Astrocyte (in vitro differentiated cells and primary cell): ENCODE results near the gene GPR153. TPM values are rescaled to one million over a fixed set of nuclear protein-coding genes. Genes with fewer than 3 reads are reported as not detected.

Experiments
- DNase-seq: peaks from one replicate; pipeline ENCODE4 v3.0.0-alpha.2; 2010; ENCODE audit warnings: low read depth
- FAIRE-seq: peaks from 2 replicates; lab custom pipeline; 2011; peaks lifted over from hg19 to GRCh38; lab: Jason Lieb, UNC
- H2AFZ ChIP-seq: 2 replicates; pipeline ENCODE4 v1.6.0; 2012; ENCODE audit warnings: low read depth, low read length, inconsistent platforms
- H3K27ac ChIP-seq: 2 replicates; pipeline ENCODE4 v1.5.1; 2011; ENCODE audit warnings: low read depth, low read length, inconsistent platforms
- H3K27me3 ChIP-seq: 2 replicates; pipeline ENCODE4 v1.6.0; 2011; ENCODE audit warnings: low read length, inconsistent platforms; ENCODE audit not compliant: insufficient read depth
- H3K36me3 ChIP-seq: 2 replicates; pipeline ENCODE4 v1.5.1; 2011; ENCODE audit warnings: low read length, inconsistent platforms; ENCODE audit not compliant: insufficient read depth
- H3K4me1 ChIP-seq: 2 replicates; pipeline ENCODE4 v1.5.1; 2011; ENCODE audit warnings: low read length, inconsistent platforms; ENCODE audit not compliant: insufficient read depth
- H3K4me2 ChIP-seq: 2 replicates; pipeline ENCODE4 v1.6.0; 2012; ENCODE audit warnings: low read length, inconsistent platforms
- H3K4me3 ChIP-seq: 2 replicates; pipeline ENCODE4 v1.5.1; 2011; ENCODE audit warnings: low read depth, mild to moderate bottlenecking, low read length, inconsistent platforms; ENCODE audit not compliant: insufficient read depth
- H3K79me2 ChIP-seq: 2 replicates; pipeline ENCODE4 v1.6.0; 2012; ENCODE audit warnings: mild to moderate bottlenecking, low read length, inconsistent platforms; ENCODE audit not compliant: insufficient read depth
- H3K9ac ChIP-seq: 2 replicates; pipeline ENCODE4 v1.6.0; 2012; ENCODE audit warnings: mild to moderate bottlenecking, low read length, inconsistent platforms
- H3K9me3 ChIP-seq: 2 replicates; pipeline ENCODE4 v1.5.1; 2012; ENCODE audit warnings: low read depth, mild to moderate bottlenecking, low read length, inconsistent platforms; ENCODE audit not compliant: insufficient read depth
- H4K20me1 ChIP-seq: 2 replicates; pipeline ENCODE4 v1.6.0; 2012; ENCODE audit warnings: low read length, inconsistent platforms; ENCODE audit not compliant: insufficient read depth
- H3K27ac Mint-ChIP-seq: one replicate; pipeline ENCODE4 v1.8.0; 2021; ENCODE audit warnings: mild to moderate bottlenecking, mixed read lengths; ENCODE audit not compliant: unreplicated experiment
- H3K27me3 Mint-ChIP-seq: one replicate; pipeline ENCODE4 v1.8.0; 2021; ENCODE audit warnings: low read depth, mixed read lengths; ENCODE audit not compliant: unreplicated experiment
- H3K36me3 Mint-ChIP-seq: one replicate; pipeline ENCODE4 v1.8.0; 2021; ENCODE audit warnings: low read depth, mixed read lengths; ENCODE audit not compliant: unreplicated experiment
- H3K4me1 Mint-ChIP-seq: one replicate; pipeline ENCODE4 v1.8.0; 2021; ENCODE audit warnings: low read depth, mixed read lengths; ENCODE audit not compliant: unreplicated experiment
- H3K4me3 Mint-ChIP-seq: one replicate; pipeline ENCODE4 v1.8.0; 2021; ENCODE audit warnings: mild to moderate bottlenecking, moderate library complexity, mixed read lengths; ENCODE audit not compliant: unreplicated experiment
- H3K9me3 Mint-ChIP-seq: one replicate; pipeline ENCODE4 v1.8.0; 2021; ENCODE audit warnings: mild to moderate bottlenecking, mixed read lengths; ENCODE audit not compliant: unreplicated experiment
- CTCF ChIP-seq: IDR thresholded peaks from 2 replicates; pipeline ENCODE4 v1.5.1; 2011; ENCODE audit warnings: low read depth, mild to moderate bottlenecking, inconsistent platforms, low read length, moderate library complexity; ENCODE audit not compliant: insufficient read depth
- EZH2 ChIP-seq: IDR thresholded peaks from 2 replicates; pipeline ENCODE4 v1.6.1; 2012; ENCODE audit warnings: mild to moderate bottlenecking, low read length, inconsistent platforms; ENCODE audit not compliant: insufficient read depth
- total RNA-seq: library from RNA; stranded (reverse); gene quantifications from 2 replicates; pipeline ENCODE4 v1.2.1, GENCODE V29; 2021

The GPR153 gene
- total RNA-seq, 1 donor from 2014 or later: 3.0 TPM

- Histone ChIP-seq H3K27me3 (peaks cover 25% of the 10 kb centered on the region), H3K4me1 (no peaks in the 10 kb centered on the region), H3K79me2 (no peaks in the 10 kb centered on the region), H4K20me1 (peaks cover 18% of the 10 kb centered on the region), H3K9me3 (no peaks in the 10 kb centered on the region), H3K9ac (no peak overlapping the region), H3K27ac (no peak overlapping the region), H3K4me2 (no peak overlapping the region), H2AFZ (no peak overlapping the region), H3K4me3 (no peak overlapping the region), H3K36me3 (no peaks in the 10 kb centered on the region)
- FAIRE-seq (no peak), DNase-seq (no peak)
- H3K27ac Mint-ChIP-seq: no peak overlapping the region
- H3K9me3 Mint-ChIP-seq: no peaks in the 10 kb centered on the region
- no peak overlapping the region for H3K4me3 Mint-ChIP-seq
- no peak for TF ChIP-seq CTCF
- TF ChIP-seq EZH2: no peak
- H3K27me3 Mint-ChIP-seq: peaks cover 57% of the 10 kb centered on the region
- H3K36me3 Mint-ChIP-seq: no peaks in the 10 kb centered on the region
- no peaks in the 10 kb centered on the region for H3K4me1 Mint-ChIP-seq
Observed at GRCh38 chr1:6248161-6248776, 12.6 kb downstream of the GPR153 start.

- Mint-ChIP-seq H3K4me1 (no peaks in the 10 kb centered on the region), H3K36me3 (no peaks in the 10 kb centered on the region), H3K9me3 (no peaks in the 10 kb centered on the region), H3K27me3 (peaks cover 56% of the 10 kb centered on the region), H3K4me3 (no peak overlapping the region), H3K27ac (no peak overlapping the region)
- Histone ChIP-seq H3K9me3 (no peaks in the 10 kb centered on the region), H3K36me3 (no peaks in the 10 kb centered on the region), H3K4me1 (no peaks in the 10 kb centered on the region), H3K9ac (no peak overlapping the region), H3K27me3 (peaks cover 31% of the 10 kb centered on the region), H3K4me3 (no peak overlapping the region), H2AFZ (no peak overlapping the region), H3K79me2 (no peaks in the 10 kb centered on the region), H4K20me1 (peaks cover 18% of the 10 kb centered on the region), H3K27ac (no peak overlapping the region), H3K4me2 (no peak overlapping the region)
- TF ChIP-seq EZH2 (no peak), CTCF (no peak)
- FAIRE-seq (no peak), DNase-seq (no peak)
Observed at GRCh38 chr1:6247651-6248050, 13.2 kb downstream of the GPR153 start.
